Measurements from ENCODE around the gene TOGARAM1.

The TOGARAM1 gene

GRCh38 chr14:45065956-45066355 is 104.0 kb downstream of the TOGARAM1 start:
- TF ChIP-seq CTCF (IDR thresholded peaks at IDR 0.05), result no peak

- TF ChIP-seq CTCF (IDR thresholded peaks at IDR 0.05), result no peak
Measured at GRCh38 chr14:45066667-45067066, 104.7 kb downstream of the TOGARAM1 start.

GRCh38 chr14:45068396-45068795 is 106.4 kb downstream of the TOGARAM1 start:
- TF ChIP-seq CTCF (IDR thresholded peaks at IDR 0.05), result no peak

- TF ChIP-seq CTCF (IDR thresholded peaks at IDR 0.05), result no peak
Measured at GRCh38 chr14:45070215-45070614, 108.2 kb downstream of the TOGARAM1 start.

- no peak for TF ChIP-seq CTCF (IDR thresholded peaks at IDR 0.05)
Measured at GRCh38 chr14:45072126-45072525, 110.1 kb downstream of the TOGARAM1 start.

GRCh38 chr14:45073231-45073879 is 111.4 kb downstream of the TOGARAM1 start:
- TF ChIP-seq CTCF (IDR thresholded peaks at IDR 0.05), result no peak

GRCh38 chr14:45078323-45078722 is 116.3 kb downstream of the TOGARAM1 start:
- no peak for TF ChIP-seq CTCF (IDR thresholded peaks at IDR 0.05)

GRCh38 chr14:45082420-45082819 is 120.4 kb downstream of the TOGARAM1 start:
- no peak for TF ChIP-seq CTCF (IDR thresholded peaks at IDR 0.05)

Measured in LNCAP (cell line).